ENCODE data around the gene GNAT3. TPM values are rescaled to one million over a fixed set of nuclear protein-coding genes. Genes with fewer than 3 reads are reported as not detected.

The GNAT3 gene
- total RNA-seq, 1 donor from 2014 or later, result not detected

DNA sequence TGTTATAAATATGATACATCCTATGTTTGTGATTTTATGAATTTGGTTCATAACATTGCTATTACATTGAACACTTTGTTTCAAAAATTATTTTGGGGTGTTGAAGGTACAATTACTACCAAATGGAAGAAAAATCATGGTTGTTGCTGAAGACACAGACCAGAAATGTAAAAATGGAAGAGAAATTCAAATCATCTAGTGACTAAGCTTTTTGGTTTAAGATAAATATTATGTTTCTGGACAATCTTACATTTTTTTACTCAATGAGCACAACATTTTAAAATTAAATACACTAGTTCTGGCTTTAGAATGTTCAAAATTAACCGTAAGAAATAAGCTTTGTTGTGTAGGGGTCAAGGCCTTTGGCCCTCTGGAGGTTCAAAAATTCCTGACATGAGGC is 82.7 kb downstream of the GNAT3 start:
- intact Hi-C loops (cut with DNase I), result no loop called here
- TF ChIP-seq, protein P1, sequence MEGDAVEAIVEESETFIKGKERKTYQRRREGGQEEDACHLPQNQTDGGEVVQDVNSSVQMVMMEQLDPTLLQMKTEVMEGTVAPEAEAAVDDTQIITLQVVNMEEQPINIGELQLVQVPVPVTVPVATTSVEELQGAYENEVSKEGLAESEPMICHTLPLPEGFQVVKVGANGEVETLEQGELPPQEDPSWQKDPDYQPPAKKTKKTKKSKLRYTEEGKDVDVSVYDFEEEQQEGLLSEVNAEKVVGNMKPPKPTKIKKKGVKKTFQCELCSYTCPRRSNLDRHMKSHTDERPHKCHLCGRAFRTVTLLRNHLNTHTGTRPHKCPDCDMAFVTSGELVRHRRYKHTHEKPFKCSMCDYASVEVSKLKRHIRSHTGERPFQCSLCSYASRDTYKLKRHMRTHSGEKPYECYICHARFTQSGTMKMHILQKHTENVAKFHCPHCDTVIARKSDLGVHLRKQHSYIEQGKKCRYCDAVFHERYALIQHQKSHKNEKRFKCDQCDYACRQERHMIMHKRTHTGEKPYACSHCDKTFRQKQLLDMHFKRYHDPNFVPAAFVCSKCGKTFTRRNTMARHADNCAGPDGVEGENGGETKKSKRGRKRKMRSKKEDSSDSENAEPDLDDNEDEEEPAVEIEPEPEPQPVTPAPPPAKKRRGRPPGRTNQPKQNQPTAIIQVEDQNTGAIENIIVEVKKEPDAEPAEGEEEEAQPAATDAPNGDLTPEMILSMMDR (IDR thresholded peaks at IDR 0.05), result no peak
- no peak overlapping the region for H3K27ac ChIP-seq
- no peaks in the 10 kb centered on the region for H3K4me1 ChIP-seq
- no peaks in the 10 kb centered on the region for H3K9me3 ChIP-seq
- no peak for DNase-seq (ENCODE audit: low spot score in 2 of 2)
- no peak overlapping the region for H3K4me3 ChIP-seq
- no peaks in the 10 kb centered on the region for H3K27me3 ChIP-seq
- no peaks in the 10 kb centered on the region for H3K36me3 ChIP-seq

DNA sequence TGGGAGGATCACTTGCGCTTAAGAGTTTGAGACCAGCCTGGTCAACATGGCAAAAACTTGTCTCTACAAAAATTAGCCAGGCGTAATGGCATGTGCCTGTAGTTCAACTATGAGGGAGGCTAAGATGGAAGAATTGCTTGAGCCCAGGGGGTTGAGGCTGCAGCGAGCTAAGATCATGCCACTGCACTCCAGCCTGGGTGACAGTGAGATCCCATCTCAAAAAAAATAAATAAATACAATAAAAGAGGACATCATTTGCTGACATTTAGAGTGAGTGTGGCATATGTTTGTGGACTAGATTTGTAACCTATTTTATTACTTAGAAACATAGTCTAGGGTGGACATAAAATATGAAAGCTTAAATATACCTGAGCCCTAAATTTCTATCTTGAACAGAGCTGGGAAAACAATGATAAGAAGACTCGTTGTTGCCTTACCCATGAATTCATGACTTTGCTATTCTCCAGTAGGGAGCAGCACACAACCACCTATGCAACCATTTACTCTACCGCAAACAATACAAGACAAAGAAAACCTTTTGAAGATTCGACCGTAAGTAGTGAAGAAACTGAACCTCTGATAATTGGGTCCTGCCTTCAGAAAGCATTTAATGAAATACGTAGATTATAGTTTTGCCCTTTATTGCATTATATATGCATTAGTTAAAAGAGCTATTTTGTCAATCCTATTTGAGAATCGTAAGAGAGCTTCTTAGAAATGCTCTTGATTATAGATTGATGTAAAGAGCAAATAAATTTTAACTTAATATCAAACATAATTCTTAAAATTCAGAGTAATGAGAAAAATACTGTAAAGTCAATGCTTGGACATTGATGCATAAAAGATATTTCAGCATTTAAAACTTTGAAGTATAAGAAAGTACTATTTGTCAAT is 83.5 kb downstream of the GNAT3 start:
- intact Hi-C loops (cut with DNase I), result no loop called here
- TF ChIP-seq, protein P1 (IDR thresholded peaks at IDR 0.05), result peak in 2 of 3 experiments; percentile 16 to 26
- no peak for DNase-seq (ENCODE audit: low spot score in 2 of 2)

DNA sequence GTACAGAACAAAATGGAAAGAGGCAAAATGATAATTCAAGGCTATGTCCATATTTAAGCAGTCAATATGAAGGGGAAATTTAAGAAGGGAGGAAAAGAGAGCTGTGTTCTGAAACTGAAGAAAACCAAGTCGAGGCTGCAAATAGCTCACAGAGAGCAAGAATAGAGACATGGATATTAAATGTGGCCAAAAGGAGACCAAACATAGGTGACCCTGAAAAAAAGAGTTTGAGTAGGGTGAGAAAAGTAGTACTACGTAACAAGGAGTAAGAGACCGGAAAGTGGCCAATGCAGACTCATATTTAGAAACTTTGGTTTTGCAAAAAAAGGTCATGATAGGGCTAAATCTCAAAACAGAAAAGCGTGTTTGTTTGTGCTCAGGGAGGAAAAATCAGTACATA is 84.6 kb downstream of the GNAT3 start:
- no peaks in the 10 kb centered on the region for H3K36me3 ChIP-seq
- no peaks in the 10 kb centered on the region for H3K4me1 ChIP-seq
- no peak overlapping the region for H3K4me3 ChIP-seq
- H3K27ac ChIP-seq, result no peak overlapping the region
- intact Hi-C loops (cut with DNase I), result no loop called here
- DNase-seq (ENCODE audit: low spot score in 2 of 2), result no peak
- H3K27me3 ChIP-seq, result no peaks in the 10 kb centered on the region
- H3K9me3 ChIP-seq, result no peaks in the 10 kb centered on the region
- TF ChIP-seq, protein P1 (IDR thresholded peaks at IDR 0.05), result no peak

More for the DNA sequence above, 83.5 kb downstream of the GNAT3 start:
- Histone ChIP-seq H3K36me3 (no peaks in the 10 kb centered on the region), H3K27me3 (no peaks in the 10 kb centered on the region), H3K9me3 (no peaks in the 10 kb centered on the region), H3K4me3 (no peak overlapping the region), H3K4me1 (no peaks in the 10 kb centered on the region), H3K27ac (no peak overlapping the region)

DNA sequence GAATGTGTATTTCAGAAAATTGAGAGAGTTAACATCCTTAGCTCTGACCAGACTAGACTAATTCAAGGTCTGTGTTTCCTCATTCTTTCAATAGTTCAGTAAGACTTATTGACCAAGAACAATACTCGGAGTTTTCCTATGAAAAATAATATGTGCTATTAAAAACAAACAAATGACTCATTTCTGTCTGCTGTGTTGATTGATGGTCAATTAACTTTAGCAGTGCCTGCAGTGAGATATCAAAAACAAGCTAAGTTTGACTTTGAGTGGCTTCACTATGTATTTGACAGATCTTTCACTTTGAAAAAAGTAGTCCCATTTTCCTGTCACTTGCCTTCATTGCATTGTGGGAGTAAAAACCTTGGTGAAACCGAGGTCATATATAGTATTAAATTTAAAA is 91.0 kb downstream of the GNAT3 start:
- Histone ChIP-seq H3K4me3 (no peak overlapping the region), H3K9me3 (no peaks in the 10 kb centered on the region), H3K4me1 (no peaks in the 10 kb centered on the region), H3K27ac (no peak overlapping the region), H3K36me3 (no peaks in the 10 kb centered on the region), H3K27me3 (no peaks in the 10 kb centered on the region)
- no peak for DNase-seq (ENCODE audit: low spot score in 2 of 2)
- intact Hi-C loops (cut with DNase I), result no loop called here
- TF ChIP-seq, protein P1 (IDR thresholded peaks at IDR 0.05), result no peak

DNA sequence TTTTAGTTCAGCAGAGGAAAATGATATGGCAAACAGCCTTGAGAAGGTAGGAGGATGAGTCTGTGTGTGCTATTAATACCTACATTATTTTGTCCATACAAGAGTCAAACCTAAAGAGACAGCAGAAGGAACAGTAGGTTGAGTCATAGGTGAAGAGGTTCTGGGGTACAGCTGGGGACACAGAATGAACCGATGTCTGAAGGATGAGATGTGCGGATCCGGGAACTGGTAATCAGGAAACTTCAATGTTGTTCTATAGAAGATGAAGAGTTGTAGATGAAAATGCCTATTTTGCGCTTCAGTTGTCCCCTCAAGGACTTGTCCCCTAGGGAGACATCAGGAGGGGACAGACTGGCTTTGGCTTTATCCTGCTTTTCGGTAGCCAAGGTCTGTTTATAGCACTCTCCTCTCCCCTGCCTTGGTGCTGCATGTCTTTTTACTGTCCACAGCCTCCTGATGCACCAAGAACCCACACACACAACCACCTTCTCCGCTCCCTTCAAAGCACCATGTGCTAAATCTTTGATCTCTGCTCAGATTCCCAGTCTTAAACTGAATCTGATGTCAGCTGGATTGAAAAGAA is 94.6 kb downstream of the GNAT3 start:
- Histone ChIP-seq H3K27me3 (no peaks in the 10 kb centered on the region), H3K4me1 (no peaks in the 10 kb centered on the region), H3K4me3 (no peak overlapping the region), H3K27ac (no peak overlapping the region), H3K9me3 (no peaks in the 10 kb centered on the region), H3K36me3 (no peaks in the 10 kb centered on the region)
- TF ChIP-seq, protein P1 (IDR thresholded peaks at IDR 0.05), result no peak
- no peak for DNase-seq (ENCODE audit: low spot score in 2 of 2)
- intact Hi-C loops (cut with DNase I), result no loop called here
